Muscle layer of colon (tissue), 2 donors: Measurements from ENCODE around the gene NAT10.
"Not testable (repeated sequence)": the region's sequence is repeated elsewhere in the genome, so short reads cannot be mapped to it uniquely, and the experiment has no call there.

Source experiments
- H3K27ac ChIP-seq: one replicate; pipeline ENCODE4 v1.7.0; 2013; ENCODE audit warnings: low read depth, mild to moderate bottlenecking, low read length, moderate library complexity
- H3K27me3 ChIP-seq, 2 donors: one replicate each; pipeline ENCODE4 v1.7.0; 2013; ENCODE audit warnings: low read length in 2 of 2, mild to moderate bottlenecking in 2 of 2; ENCODE audit not compliant: insufficient read depth in 2 of 2, control insufficient read depth in 1 of 2
- H3K36me3 ChIP-seq: one replicate; pipeline ENCODE4 v1.7.0; 2013; ENCODE audit warnings: mild to moderate bottlenecking, low read length; ENCODE audit not compliant: insufficient read depth
- H3K4me1 ChIP-seq: one replicate; pipeline ENCODE4 v1.7.0; 2013; ENCODE audit warnings: mild to moderate bottlenecking, low read length; ENCODE audit not compliant: insufficient read depth
- H3K4me3 ChIP-seq, 2 donors: one replicate each; pipeline ENCODE4 v1.7.0; 2013; ENCODE audit warnings: low read length in 2 of 2, low read depth in 1 of 2, mild to moderate bottlenecking in 1 of 2, moderate library complexity in 1 of 2
- H3K9ac ChIP-seq: one replicate; pipeline ENCODE4 v1.7.0; 2013; ENCODE audit warnings: low read length
- H3K9me3 ChIP-seq: one replicate; pipeline ENCODE4 v1.7.0; 2013; ENCODE audit warnings: mild to moderate bottlenecking, low read length
- donor health status: abdominal sarcoma.
- donor health status: Adenocarcinoma of cecum.

Gene NAT10

GRCh38 chr11:34074391-34074790 lies 31.0 kb upstream of the NAT10 start:
- Histone ChIP-seq H3K9ac (no peak overlapping the region), H3K27me3 (no peaks in the 10 kb centered on the region), H3K27ac (no peak overlapping the region), H3K36me3 (peaks cover 49% of the 10 kb centered on the region), H3K4me1 (peaks cover 5% of the 10 kb centered on the region), H3K9me3 (no peaks in the 10 kb centered on the region), H3K4me3 (no peak overlapping the region)

- peaks cover 55% of the 10 kb centered on the region for H3K36me3 ChIP-seq
- no peak overlapping the region for H3K27ac ChIP-seq
- no peaks in the 10 kb centered on the region for H3K9me3 ChIP-seq
- no peaks in the 10 kb centered on the region for H3K27me3 ChIP-seq
- H3K4me1 ChIP-seq, result peaks cover under 1% of the 10 kb centered on the region
- no peak overlapping the region for H3K9ac ChIP-seq
- H3K4me3 ChIP-seq, result no peak overlapping the region
These were observed 30.1 kb upstream of the NAT10 start for GRCh38 chr11:34075178-34075820.

- Histone ChIP-seq H3K9me3 (no peaks in the 10 kb centered on the region), H3K4me1 (no peaks in the 10 kb centered on the region), H3K27ac (no peak overlapping the region), H3K27me3 (no peaks in the 10 kb centered on the region), H3K36me3 (peaks cover 63% of the 10 kb centered on the region), H3K9ac (no peak overlapping the region), H3K4me3 (no peak overlapping the region)
These were observed 24.8 kb upstream of the NAT10 start for GRCh38 chr11:34080609-34081008.

- Histone ChIP-seq H3K9me3 (no peaks in the 10 kb centered on the region), H3K27ac (no peak overlapping the region), H3K4me1 (no peaks in the 10 kb centered on the region), H3K9ac (no peak overlapping the region), H3K4me3 (no peak overlapping the region), H3K27me3 (no peaks in the 10 kb centered on the region), H3K36me3 (peaks cover 66% of the 10 kb centered on the region)
These were observed 20.8 kb upstream of the NAT10 start for GRCh38 chr11:34084637-34085036.

GRCh38 chr11:34086554-34087283 lies 18.7 kb upstream of the NAT10 start:
- no peaks in the 10 kb centered on the region for H3K27me3 ChIP-seq
- no peak overlapping the region for H3K9ac ChIP-seq
- H3K9me3 ChIP-seq, result no peaks in the 10 kb centered on the region
- no peaks in the 10 kb centered on the region for H3K4me1 ChIP-seq
- H3K36me3 ChIP-seq, result peaks cover 74% of the 10 kb centered on the region
- H3K27ac ChIP-seq, result no peak overlapping the region
- H3K4me3 ChIP-seq, result no peak overlapping the region

- Histone ChIP-seq H3K4me1 (no peaks in the 10 kb centered on the region), H3K36me3 (peaks cover 83% of the 10 kb centered on the region), H3K9me3 (no peaks in the 10 kb centered on the region), H3K9ac (no peak overlapping the region), H3K4me3 (no peak overlapping the region), H3K27ac (no peak overlapping the region), H3K27me3 (no peaks in the 10 kb centered on the region)
These were observed 13.6 kb upstream of the NAT10 start for GRCh38 chr11:34091825-34092224.

GRCh38 chr11:34094900-34095299 lies 10.5 kb upstream of the NAT10 start:
- peaks cover 96% of the 10 kb centered on the region for H3K36me3 ChIP-seq
- not testable (repeated sequence) for H3K9me3 ChIP-seq, H3K4me3 ChIP-seq, H3K9ac ChIP-seq, H3K4me1 ChIP-seq, H3K27me3 ChIP-seq, H3K27ac ChIP-seq

- peaks cover 76% of the 10 kb centered on the region for H3K36me3 ChIP-seq
- H3K27ac ChIP-seq, result no peak overlapping the region
- no peak overlapping the region for H3K9ac ChIP-seq
- H3K9me3 ChIP-seq, result no peaks in the 10 kb centered on the region
- no peaks in the 10 kb centered on the region for H3K27me3 ChIP-seq
- H3K4me3 ChIP-seq, result no peak overlapping the region
- H3K4me1 ChIP-seq, result no peaks in the 10 kb centered on the region
These were observed 6.6 kb upstream of the NAT10 start for GRCh38 chr11:34098813-34099212.

- Histone ChIP-seq H3K4me3 (peak overlapping the region in 1 of 2 donors; percentile 96), H3K9ac (peak overlapping the region; percentile 79), H3K36me3 (peaks cover 35% of the 10 kb centered on the region), H3K27ac (peak overlapping the region; percentile 86), H3K9me3 (no peaks in the 10 kb centered on the region), H3K27me3 (no peaks in the 10 kb centered on the region), H3K4me1 (peaks cover 14% of the 10 kb centered on the region)
These were observed 750 bp upstream of the NAT10 start for GRCh38 chr11:34104680-34105078.

- Histone ChIP-seq H3K9ac (peak overlapping the region; percentile 79), H3K4me1 (peaks cover 14% of the 10 kb centered on the region), H3K4me3 (peak overlapping the region; percentile 69 to 96), H3K9me3 (no peaks in the 10 kb centered on the region), H3K27me3 (no peaks in the 10 kb centered on the region), H3K36me3 (peaks cover 38% of the 10 kb centered on the region), H3K27ac (peak overlapping the region; percentile 86)
These were observed 602 bp downstream of the NAT10 start for GRCh38 chr11:34105957-34106504.

GRCh38 chr11:34111722-34112270 lies 6.4 kb downstream of the NAT10 start:
- Histone ChIP-seq H3K27ac (no peak overlapping the region), H3K4me1 (peaks cover under 1% of the 10 kb centered on the region), H3K9ac (no peak overlapping the region), H3K36me3 (peaks cover 81% of the 10 kb centered on the region), H3K4me3 (no peak overlapping the region), H3K27me3 (no peaks in the 10 kb centered on the region), H3K9me3 (no peaks in the 10 kb centered on the region)
